Prostate gland (tissue), 2 donors: ENCODE measurements around the gene ITGA1.

Source experiments
- POLR2A ChIP-seq: fragments of 450-650 bp; IDR thresholded peaks from one replicate; pipeline ENCODE4 v1.6.1; 2016; ENCODE audit warnings: antibody characterized with exemption, mild to moderate bottlenecking
- TF ChIP-seq, protein P1 (sequence below), 4 experiments: fragments of 200-600 bp in 2 of 4; fragments of 450-650 bp in 2 of 4; sonication (generic) in 2 of 4; IDR thresholded peaks; 1 replicate in 3 of 4; 2 replicates in 1 of 4; pipeline ENCODE4 v1.5.1; 2016 to 2019; ENCODE audit warnings: antibody characterized with exemption in 4 of 4, mild to moderate bottlenecking in 2 of 4, moderate library complexity in 2 of 4

DNA sequence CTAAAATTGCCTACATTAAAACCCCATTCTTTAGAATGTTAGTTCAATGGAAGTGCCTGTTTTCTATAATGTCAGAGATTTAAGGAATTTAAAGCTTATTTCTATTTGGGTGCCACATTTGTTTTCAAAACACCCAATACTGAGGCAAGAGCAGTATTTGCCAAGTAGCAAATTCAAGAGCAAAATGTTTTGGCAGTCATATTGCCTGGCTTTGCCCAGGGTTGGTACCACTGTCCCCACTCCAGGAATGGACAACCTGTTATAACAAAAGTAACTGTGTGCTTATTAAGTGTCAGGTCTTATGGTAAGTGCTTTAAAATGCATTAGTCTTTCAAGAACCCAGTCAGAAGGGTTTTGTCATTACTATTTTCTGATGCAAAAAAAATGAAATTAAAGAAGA is 19.3 kb downstream of the ITGA1 start:
- TF ChIP-seq, protein P1, sequence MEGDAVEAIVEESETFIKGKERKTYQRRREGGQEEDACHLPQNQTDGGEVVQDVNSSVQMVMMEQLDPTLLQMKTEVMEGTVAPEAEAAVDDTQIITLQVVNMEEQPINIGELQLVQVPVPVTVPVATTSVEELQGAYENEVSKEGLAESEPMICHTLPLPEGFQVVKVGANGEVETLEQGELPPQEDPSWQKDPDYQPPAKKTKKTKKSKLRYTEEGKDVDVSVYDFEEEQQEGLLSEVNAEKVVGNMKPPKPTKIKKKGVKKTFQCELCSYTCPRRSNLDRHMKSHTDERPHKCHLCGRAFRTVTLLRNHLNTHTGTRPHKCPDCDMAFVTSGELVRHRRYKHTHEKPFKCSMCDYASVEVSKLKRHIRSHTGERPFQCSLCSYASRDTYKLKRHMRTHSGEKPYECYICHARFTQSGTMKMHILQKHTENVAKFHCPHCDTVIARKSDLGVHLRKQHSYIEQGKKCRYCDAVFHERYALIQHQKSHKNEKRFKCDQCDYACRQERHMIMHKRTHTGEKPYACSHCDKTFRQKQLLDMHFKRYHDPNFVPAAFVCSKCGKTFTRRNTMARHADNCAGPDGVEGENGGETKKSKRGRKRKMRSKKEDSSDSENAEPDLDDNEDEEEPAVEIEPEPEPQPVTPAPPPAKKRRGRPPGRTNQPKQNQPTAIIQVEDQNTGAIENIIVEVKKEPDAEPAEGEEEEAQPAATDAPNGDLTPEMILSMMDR (IDR thresholded peaks at IDR 0.05): no peak
- no peak for TF ChIP-seq POLR2A
